Liver (tissue), 9 donors: ENCODE results near the gene F12. TPM values are rescaled to one million over a fixed set of nuclear protein-coding genes. Genes with fewer than 3 reads are reported as not detected.
A peak's percentile ranks its signal among the peaks of the same experiment; 100 is the strongest.

Experiments used
- DNase-seq: peaks from one replicate; pipeline ENCODE4 v3.0.0-alpha.2; 2017; ENCODE audit warnings: low spot score
- H3K27ac ChIP-seq, 2 donors: one replicate each; pipeline ENCODE4 v1.7.0; 2013; ENCODE audit warnings: inconsistent platforms in 2 of 2, low read length in 2 of 2, control low read depth in 1 of 2, low read depth in 1 of 2, mild to moderate bottlenecking in 1 of 2
- H3K27me3 ChIP-seq, 4 donors: one replicate each; pipeline versions ENCODE4 v1.6.1 to v1.7.0; 2013; ENCODE audit warnings: low read length in 3 of 4, inconsistent platforms in 1 of 4, mild to moderate bottlenecking in 1 of 4, moderate library complexity in 1 of 4; ENCODE audit not compliant: control insufficient read depth in 4 of 4, insufficient read depth in 4 of 4
- H3K36me3 ChIP-seq, 4 donors: one replicate each; pipeline versions ENCODE4 v1.6.1 to v1.7.0; 2013; ENCODE audit warnings: low read length in 3 of 4, mild to moderate bottlenecking in 3 of 4, low read depth in 1 of 4, moderate library complexity in 1 of 4; ENCODE audit not compliant: control insufficient read depth in 4 of 4, insufficient read depth in 3 of 4
- H3K4me1 ChIP-seq, 4 donors: one replicate each; pipeline versions ENCODE4 v1.6.1 to v1.7.0; 2013; ENCODE audit warnings: low read length in 3 of 4, mild to moderate bottlenecking in 3 of 4, moderate library complexity in 1 of 4; ENCODE audit not compliant: control insufficient read depth in 4 of 4, insufficient read depth in 4 of 4
- H3K4me3 ChIP-seq, 3 donors: one replicate each; pipeline versions ENCODE4 v1.6.1 to v1.7.0; 2013; ENCODE audit warnings: low read length in 3 of 3, control low read depth in 1 of 3, low read depth in 1 of 3, mild to moderate bottlenecking in 1 of 3
- H3K9ac ChIP-seq, 2 donors: one replicate each; pipeline ENCODE4 v1.7.0; 2013; ENCODE audit warnings: low read length in 2 of 2, mild to moderate bottlenecking in 2 of 2, moderate library complexity in 2 of 2, control low read depth in 1 of 2, low read depth in 1 of 2
- H3K9me3 ChIP-seq, 4 donors: one replicate each; pipeline versions ENCODE4 v1.6.1 to v1.7.0; 2013; ENCODE audit warnings: low read length in 3 of 4; ENCODE audit not compliant: control insufficient read depth in 4 of 4
- EGR1 ChIP-seq, 2 donors: IDR thresholded peaks; 2 replicates each; pipeline ENCODE4 v1.6.1; 2016 to 2018; ENCODE audit warnings: antibody characterized with exemption in 2 of 2, low read depth in 2 of 2
- FOXA1 ChIP-seq: IDR thresholded peaks from 2 replicates; pipeline ENCODE4 v1.6.1; 2016; ENCODE audit warnings: antibody characterized with exemption
- FOXA2 ChIP-seq: IDR thresholded peaks from 2 replicates; pipeline ENCODE4 v1.6.1; 2016; ENCODE audit warnings: antibody characterized with exemption
- GABPA ChIP-seq, 2 donors: IDR thresholded peaks in 1 of 2; conservative IDR thresholded peaks in 1 of 2; 2 replicates each; pipeline ENCODE4 v1.6.1; 2016; ENCODE audit warnings: antibody characterized with exemption in 2 of 2, mild to moderate bottlenecking in 1 of 2, moderate library complexity in 1 of 2
- HNF4A ChIP-seq, 2 donors: conservative IDR thresholded peaks; 2 replicates each; pipeline ENCODE4 v1.6.1; 2016; ENCODE audit warnings: antibody characterized with exemption in 2 of 2, mild to moderate bottlenecking in 2 of 2
- HNF4G ChIP-seq: IDR thresholded peaks from 2 replicates; pipeline ENCODE4 v1.6.1; 2016; ENCODE audit warnings: antibody characterized with exemption
- JUND ChIP-seq, 2 donors: IDR thresholded peaks; 2 replicates each; pipeline ENCODE4 v1.6.1; 2016; ENCODE audit warnings: antibody characterized with exemption in 2 of 2
- NR2F2 ChIP-seq: IDR thresholded peaks from 2 replicates; pipeline ENCODE4 v1.6.1; 2016; ENCODE audit warnings: antibody characterized with exemption
- RAD21 ChIP-seq, 2 donors: IDR thresholded peaks; 2 replicates each; pipeline ENCODE4 v1.6.1; 2016; ENCODE audit warnings: antibody characterized with exemption in 2 of 2, mild to moderate bottlenecking in 2 of 2
- RXRA ChIP-seq, 2 donors: IDR thresholded peaks; 2 replicates each; pipeline ENCODE4 v1.6.1; 2017 to 2018; ENCODE audit warnings: antibody characterized with exemption in 2 of 2, mild to moderate bottlenecking in 1 of 2
- SP1 ChIP-seq: IDR thresholded peaks from 2 replicates; pipeline ENCODE4 v1.6.1; 2018; ENCODE audit warnings: antibody characterized with exemption, mild to moderate bottlenecking
- TAF1 ChIP-seq: conservative IDR thresholded peaks from 2 replicates; pipeline ENCODE4 v1.6.1; 2016; ENCODE audit warnings: antibody characterized with exemption, mild to moderate bottlenecking
- YY1 ChIP-seq: IDR thresholded peaks from 2 replicates; pipeline ENCODE4 v1.6.1; 2016; ENCODE audit warnings: antibody characterized with exemption, mild to moderate bottlenecking
- WGBS: extraction: QIAGEN DNeasy Blood & Tissue Kit; methylation state at CpG from one replicate; pipeline ENCODE4 v1.1.7; 2013; 5-methylcytosine and 5-hydroxymethylcytosine counted together
- polyA plus RNA-seq, 2 donors: library from polyadenylated mRNA; stranded (reverse) in 1 of 2; unstranded in 1 of 2; fragments of 200-250 nt in 1 of 2; fragments of >200 nt in 1 of 2; fragmentation: Nextera tagmentation in 1 of 2; extraction: Ambion mirVana in 1 of 2; gene quantifications; one replicate each; pipeline versions ENCODE4 v1.2.1 to v1.2.3, GENCODE V29; 2013 to 2015
- total RNA-seq, 2 donors: library from RNA; depleted of rRNA; stranded (reverse); fragments of >200 nt; gene quantifications; one replicate each; pipeline ENCODE4 v1.2.3, GENCODE V29; 2014
- TF ChIP-seq, protein P1 (sequence below): IDR thresholded peaks from 2 replicates; pipeline ENCODE4 v1.6.1; 2016; ENCODE audit warnings: antibody characterized with exemption
- TF ChIP-seq, protein P2 (sequence below): IDR thresholded peaks from 2 replicates; pipeline ENCODE4 v1.6.1; 2016; ENCODE audit warnings: antibody characterized with exemption
- TF ChIP-seq, protein P3 (sequence below): fragments of 150-350 bp; IDR thresholded peaks from 2 replicates; pipeline ENCODE4 v1.5.1; 2017; ENCODE audit warnings: improper control_type of control experiment, low read depth, low read length; ENCODE audit not compliant: missing input control
- TF ChIP-seq, protein P4 (sequence below): IDR thresholded peaks from 2 replicates; pipeline ENCODE4 v1.6.1; 2016; ENCODE audit warnings: antibody characterized with exemption
- TF ChIP-seq, protein P5 (sequence below): IDR thresholded peaks from 2 replicates; pipeline ENCODE4 v1.6.1; 2016; ENCODE audit warnings: antibody characterized with exemption, mild to moderate bottlenecking
- donor health status: healthy.
- donor health status: healthy.
- donor health status: healthy.
- donor health status: healthy.
- donor health status: healthy.

F12 gene
- total and polyA plus RNA-seq, 4 donors = 27.7 to 328 (median 275) TPM

GRCh38 chr5:177364159-177364962 lies 45.0 kb downstream of the F12 start:
- Histone ChIP-seq H3K4me1 (peaks cover 26 to 73% (median 64%) of the 10 kb centered on the region in 4 donors), H3K36me3 (no peaks in the 10 kb centered on the region), H3K9ac (no peak overlapping the region), H3K9me3 (no peaks in the 10 kb centered on the region), H3K27me3 (no peaks in the 10 kb centered on the region), H3K27ac (peak overlapping the region in 1 of 2 donors; percentile 1), H3K4me3 (no peak overlapping the region)
- WGBS = 81% methylated on average over 11 of the region's 11 CpGs
- TF ChIP-seq NR2F2 (no peak), GABPA (IDR thresholded peaks at IDR 0.05 in 1 of 2, conservative IDR thresholded peaks at IDR 0.05 in 1 of 2) (no peak), FOXA1 (no peak), EGR1 (IDR thresholded peaks at IDR 0.05; ENCODE audit: low read depth in 2 of 2) (no peak), JUND (IDR thresholded peaks at IDR 0.05) (no peak), FOXA2 (no peak), HNF4G (no peak), TAF1 (no peak), YY1 (no peak), RXRA (IDR thresholded peaks at IDR 0.05) (no peak), SP1 (no peak), HNF4A (conservative IDR thresholded peaks at IDR 0.05) (no peak), RAD21 (IDR thresholded peaks at IDR 0.05) (no peak)
- TF ChIP-seq, protein P1, sequence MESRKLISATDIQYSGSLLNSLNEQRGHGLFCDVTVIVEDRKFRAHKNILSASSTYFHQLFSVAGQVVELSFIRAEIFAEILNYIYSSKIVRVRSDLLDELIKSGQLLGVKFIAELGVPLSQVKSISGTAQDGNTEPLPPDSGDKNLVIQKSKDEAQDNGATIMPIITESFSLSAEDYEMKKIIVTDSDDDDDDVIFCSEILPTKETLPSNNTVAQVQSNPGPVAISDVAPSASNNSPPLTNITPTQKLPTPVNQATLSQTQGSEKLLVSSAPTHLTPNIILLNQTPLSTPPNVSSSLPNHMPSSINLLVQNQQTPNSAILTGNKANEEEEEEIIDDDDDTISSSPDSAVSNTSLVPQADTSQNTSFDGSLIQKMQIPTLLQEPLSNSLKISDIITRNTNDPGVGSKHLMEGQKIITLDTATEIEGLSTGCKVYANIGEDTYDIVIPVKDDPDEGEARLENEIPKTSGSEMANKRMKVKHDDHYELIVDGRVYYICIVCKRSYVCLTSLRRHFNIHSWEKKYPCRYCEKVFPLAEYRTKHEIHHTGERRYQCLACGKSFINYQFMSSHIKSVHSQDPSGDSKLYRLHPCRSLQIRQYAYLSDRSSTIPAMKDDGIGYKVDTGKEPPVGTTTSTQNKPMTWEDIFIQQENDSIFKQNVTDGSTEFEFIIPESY = no peak
- TF ChIP-seq, protein P2, sequence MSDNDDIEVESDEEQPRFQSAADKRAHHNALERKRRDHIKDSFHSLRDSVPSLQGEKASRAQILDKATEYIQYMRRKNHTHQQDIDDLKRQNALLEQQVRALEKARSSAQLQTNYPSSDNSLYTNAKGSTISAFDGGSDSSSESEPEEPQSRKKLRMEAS = no peak
- TF ChIP-seq, protein P3, sequence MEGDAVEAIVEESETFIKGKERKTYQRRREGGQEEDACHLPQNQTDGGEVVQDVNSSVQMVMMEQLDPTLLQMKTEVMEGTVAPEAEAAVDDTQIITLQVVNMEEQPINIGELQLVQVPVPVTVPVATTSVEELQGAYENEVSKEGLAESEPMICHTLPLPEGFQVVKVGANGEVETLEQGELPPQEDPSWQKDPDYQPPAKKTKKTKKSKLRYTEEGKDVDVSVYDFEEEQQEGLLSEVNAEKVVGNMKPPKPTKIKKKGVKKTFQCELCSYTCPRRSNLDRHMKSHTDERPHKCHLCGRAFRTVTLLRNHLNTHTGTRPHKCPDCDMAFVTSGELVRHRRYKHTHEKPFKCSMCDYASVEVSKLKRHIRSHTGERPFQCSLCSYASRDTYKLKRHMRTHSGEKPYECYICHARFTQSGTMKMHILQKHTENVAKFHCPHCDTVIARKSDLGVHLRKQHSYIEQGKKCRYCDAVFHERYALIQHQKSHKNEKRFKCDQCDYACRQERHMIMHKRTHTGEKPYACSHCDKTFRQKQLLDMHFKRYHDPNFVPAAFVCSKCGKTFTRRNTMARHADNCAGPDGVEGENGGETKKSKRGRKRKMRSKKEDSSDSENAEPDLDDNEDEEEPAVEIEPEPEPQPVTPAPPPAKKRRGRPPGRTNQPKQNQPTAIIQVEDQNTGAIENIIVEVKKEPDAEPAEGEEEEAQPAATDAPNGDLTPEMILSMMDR = no peak
- TF ChIP-seq, protein P4, sequence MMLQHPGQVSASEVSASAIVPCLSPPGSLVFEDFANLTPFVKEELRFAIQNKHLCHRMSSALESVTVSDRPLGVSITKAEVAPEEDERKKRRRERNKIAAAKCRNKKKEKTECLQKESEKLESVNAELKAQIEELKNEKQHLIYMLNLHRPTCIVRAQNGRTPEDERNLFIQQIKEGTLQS = no peak
- TF ChIP-seq, protein P5, sequence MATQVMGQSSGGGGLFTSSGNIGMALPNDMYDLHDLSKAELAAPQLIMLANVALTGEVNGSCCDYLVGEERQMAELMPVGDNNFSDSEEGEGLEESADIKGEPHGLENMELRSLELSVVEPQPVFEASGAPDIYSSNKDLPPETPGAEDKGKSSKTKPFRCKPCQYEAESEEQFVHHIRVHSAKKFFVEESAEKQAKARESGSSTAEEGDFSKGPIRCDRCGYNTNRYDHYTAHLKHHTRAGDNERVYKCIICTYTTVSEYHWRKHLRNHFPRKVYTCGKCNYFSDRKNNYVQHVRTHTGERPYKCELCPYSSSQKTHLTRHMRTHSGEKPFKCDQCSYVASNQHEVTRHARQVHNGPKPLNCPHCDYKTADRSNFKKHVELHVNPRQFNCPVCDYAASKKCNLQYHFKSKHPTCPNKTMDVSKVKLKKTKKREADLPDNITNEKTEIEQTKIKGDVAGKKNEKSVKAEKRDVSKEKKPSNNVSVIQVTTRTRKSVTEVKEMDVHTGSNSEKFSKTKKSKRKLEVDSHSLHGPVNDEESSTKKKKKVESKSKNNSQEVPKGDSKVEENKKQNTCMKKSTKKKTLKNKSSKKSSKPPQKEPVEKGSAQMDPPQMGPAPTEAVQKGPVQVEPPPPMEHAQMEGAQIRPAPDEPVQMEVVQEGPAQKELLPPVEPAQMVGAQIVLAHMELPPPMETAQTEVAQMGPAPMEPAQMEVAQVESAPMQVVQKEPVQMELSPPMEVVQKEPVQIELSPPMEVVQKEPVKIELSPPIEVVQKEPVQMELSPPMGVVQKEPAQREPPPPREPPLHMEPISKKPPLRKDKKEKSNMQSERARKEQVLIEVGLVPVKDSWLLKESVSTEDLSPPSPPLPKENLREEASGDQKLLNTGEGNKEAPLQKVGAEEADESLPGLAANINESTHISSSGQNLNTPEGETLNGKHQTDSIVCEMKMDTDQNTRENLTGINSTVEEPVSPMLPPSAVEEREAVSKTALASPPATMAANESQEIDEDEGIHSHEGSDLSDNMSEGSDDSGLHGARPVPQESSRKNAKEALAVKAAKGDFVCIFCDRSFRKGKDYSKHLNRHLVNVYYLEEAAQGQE = no peak
- DNase-seq = peak; percentile 31
